GM12878 (cell line): Measurements from ENCODE around the gene OXA1L. TPM values are rescaled to one million over a fixed set of nuclear protein-coding genes. Genes with fewer than 3 reads are reported as not detected.

ENCODE experiments used
- BCLAF1 ChIP-seq: fragments of 450-650 bp; IDR thresholded peaks from 2 replicates; pipeline ENCODE4 v1.6.1; 2017; ENCODE audit warnings: antibody characterized with exemption, mild to moderate bottlenecking, moderate library complexity
- CHD2 ChIP-seq: IDR thresholded peaks from 2 replicates; pipeline ENCODE4 v1.6.1; 2011; ENCODE audit warnings: low read depth, low read length, improper control_type of control experiment, borderline replicate concordance
- CREB1 ChIP-seq: IDR thresholded peaks from 2 replicates; pipeline ENCODE4 v1.6.1; 2012; ENCODE audit warnings: low read depth, mild to moderate bottlenecking, inconsistent platforms
- CREM ChIP-seq: IDR thresholded peaks from 2 replicates; pipeline ENCODE4 v1.6.1; 2014; ENCODE audit warnings: antibody characterized with exemption, low read depth
- FOXK2 ChIP-seq: fragments of 450-650 bp; IDR thresholded peaks from 2 replicates; pipeline ENCODE4 v1.6.1; 2017; ENCODE audit warnings: mild to moderate bottlenecking, moderate library complexity
- FOXM1 ChIP-seq: IDR thresholded peaks from 2 replicates; pipeline ENCODE4 v1.6.1; 2012; ENCODE audit warnings: low read depth, mild to moderate bottlenecking, inconsistent platforms, low read length, moderate library complexity
- IRF3 ChIP-seq: fragments of 450-650 bp; IDR thresholded peaks from 2 replicates; pipeline ENCODE4 v1.6.1; 2014; ENCODE audit warnings: mild to moderate bottlenecking
- JUNB ChIP-seq: IDR thresholded peaks from 2 replicates; pipeline ENCODE4 v1.6.1; 2016; ENCODE audit warnings: antibody characterized with exemption, mild to moderate bottlenecking
- KDM1A ChIP-seq: fragments of 200-600 bp; sonication (generic); IDR thresholded peaks from 2 replicates; pipeline ENCODE4 v1.6.1; 2016; ENCODE audit warnings: borderline replicate concordance
- MEF2B ChIP-seq: fragments of 450-650 bp; IDR thresholded peaks from 2 replicates; pipeline ENCODE4 v1.6.1; 2018; ENCODE audit warnings: mild to moderate bottlenecking, moderate library complexity; ENCODE audit not compliant: partially characterized antibody, poor library complexity, severe bottlenecking
- NFXL1 ChIP-seq: fragments of 450-650 bp; IDR thresholded peaks from 2 replicates; pipeline ENCODE4 v1.6.1; 2017; ENCODE audit warnings: antibody characterized with exemption, mild to moderate bottlenecking, borderline replicate concordance
- NFYB ChIP-seq: IDR thresholded peaks from 2 replicates; pipeline ENCODE4 v1.6.1; 2011; ENCODE audit warnings: low read depth, mild to moderate bottlenecking, low read length, improper control_type of control experiment, moderate library complexity; ENCODE audit not compliant: insufficient read depth
- NR2C2 ChIP-seq: IDR thresholded peaks from 2 replicates; pipeline ENCODE4 v1.6.1; 2011; ENCODE audit warnings: borderline replicate concordance, low read depth; ENCODE audit not compliant: control insufficient read depth, insufficient read length
- PAX5 ChIP-seq: IDR thresholded peaks from 2 replicates; pipeline ENCODE4 v1.6.1; 2011; ENCODE audit warnings: low read depth, low read length, borderline replicate concordance
- RELB ChIP-seq: fragments of 450-650 bp; IDR thresholded peaks from 2 replicates; pipeline ENCODE4 v1.6.1; 2017; ENCODE audit warnings: low read depth, mild to moderate bottlenecking, moderate library complexity
- RFX5 ChIP-seq: IDR thresholded peaks from 2 replicates; pipeline ENCODE4 v1.6.1; 2011; ENCODE audit warnings: low read depth, low read length, improper control_type of control experiment
- SMC3 ChIP-seq: IDR thresholded peaks from 2 replicates; pipeline ENCODE4 v1.6.1; 2011; ENCODE audit warnings: low read length, improper control_type of control experiment, borderline replicate concordance
- SREBF2 ChIP-seq: IDR thresholded peaks from 2 replicates; pipeline ENCODE4 v1.6.1; 2012; ENCODE audit warnings: mild to moderate bottlenecking, low read length
- TCF7 ChIP-seq: IDR thresholded peaks from 2 replicates; pipeline ENCODE4 v1.6.1; 2014; ENCODE audit warnings: antibody characterized with exemption, borderline replicate concordance
- YY1 ChIP-seq: IDR thresholded peaks from 2 replicates; pipeline ENCODE4 v1.6.1; 2011; ENCODE audit warnings: low read depth, mild to moderate bottlenecking, low read length
- polyA plus RNA-seq, 11 experiments: library from polyadenylated mRNA; depleted of rRNA in 4 of 11; unstranded in 6 of 11; stranded (reverse) in 5 of 11; fragments of >200 nt; fragmentation: Nextera tagmentation in 4 of 11; fragmentation: Illumina TruSeq in 1 of 11; extraction: Ambion mirVana in 4 of 11; extraction: Trizol in 1 of 11; gene quantifications; 1 replicate in 1 of 11; 2 replicates in 10 of 11; pipeline versions ENCODE4 v1.2.1 to v1.2.3, GENCODE V29; 2011 to 2016; ENCODE audit warnings: inconsistent platforms in 2 of 11, missing spikeins in 2 of 11, low read depth in 1 of 11
- total RNA-seq, 4 experiments: library from RNA; depleted of rRNA in 3 of 4; stranded (reverse); fragments of >200 nt in 3 of 4; fragmentation: Illumina TruSeq in 1 of 4; extraction: Trizol in 1 of 4; gene quantifications; 2 replicates each; pipeline versions ENCODE4 v1.2.1 to v1.2.3, GENCODE V29; 2013 to 2021
- TF ChIP-seq, protein P1 (sequence below): IDR thresholded peaks from 2 replicates; pipeline ENCODE4 v1.6.1; 2011; ENCODE audit warnings: borderline replicate concordance, low read depth, mild to moderate bottlenecking, moderate library complexity, mixed read lengths, low read length; ENCODE audit not compliant: insufficient read depth; ENCODE audit errors: extremely low read length
- TF ChIP-seq, protein P2 (sequence below): fragments of 150-350 bp; IDR thresholded peaks from 2 replicates; pipeline ENCODE4 v1.6.1; 2016; ENCODE audit warnings: low read depth, low read length

OXA1L gene
- total and polyA plus RNA-seq, 10 of the 15 experiments (the other 5 are each of a cell fraction or from before 2014, with no cell fraction given) = 105 to 289 (median 146) TPM

GRCh38 chr14:22737052-22737451, 29.4 kb upstream of the OXA1L start (continued):
- TF ChIP-seq BCLAF1 = no peak
- TF ChIP-seq, protein P1, sequence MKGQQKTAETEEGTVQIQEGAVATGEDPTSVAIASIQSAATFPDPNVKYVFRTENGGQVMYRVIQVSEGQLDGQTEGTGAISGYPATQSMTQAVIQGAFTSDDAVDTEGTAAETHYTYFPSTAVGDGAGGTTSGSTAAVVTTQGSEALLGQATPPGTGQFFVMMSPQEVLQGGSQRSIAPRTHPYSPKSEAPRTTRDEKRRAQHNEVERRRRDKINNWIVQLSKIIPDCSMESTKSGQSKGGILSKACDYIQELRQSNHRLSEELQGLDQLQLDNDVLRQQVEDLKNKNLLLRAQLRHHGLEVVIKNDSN = no peak
- no peak for TF ChIP-seq TCF7
- no peak for TF ChIP-seq FOXM1
- TF ChIP-seq NR2C2 = no peak
- TF ChIP-seq MEF2B = no peak
- TF ChIP-seq RFX5 = no peak
- TF ChIP-seq YY1 = peak; percentile 98
- TF ChIP-seq, protein P2, sequence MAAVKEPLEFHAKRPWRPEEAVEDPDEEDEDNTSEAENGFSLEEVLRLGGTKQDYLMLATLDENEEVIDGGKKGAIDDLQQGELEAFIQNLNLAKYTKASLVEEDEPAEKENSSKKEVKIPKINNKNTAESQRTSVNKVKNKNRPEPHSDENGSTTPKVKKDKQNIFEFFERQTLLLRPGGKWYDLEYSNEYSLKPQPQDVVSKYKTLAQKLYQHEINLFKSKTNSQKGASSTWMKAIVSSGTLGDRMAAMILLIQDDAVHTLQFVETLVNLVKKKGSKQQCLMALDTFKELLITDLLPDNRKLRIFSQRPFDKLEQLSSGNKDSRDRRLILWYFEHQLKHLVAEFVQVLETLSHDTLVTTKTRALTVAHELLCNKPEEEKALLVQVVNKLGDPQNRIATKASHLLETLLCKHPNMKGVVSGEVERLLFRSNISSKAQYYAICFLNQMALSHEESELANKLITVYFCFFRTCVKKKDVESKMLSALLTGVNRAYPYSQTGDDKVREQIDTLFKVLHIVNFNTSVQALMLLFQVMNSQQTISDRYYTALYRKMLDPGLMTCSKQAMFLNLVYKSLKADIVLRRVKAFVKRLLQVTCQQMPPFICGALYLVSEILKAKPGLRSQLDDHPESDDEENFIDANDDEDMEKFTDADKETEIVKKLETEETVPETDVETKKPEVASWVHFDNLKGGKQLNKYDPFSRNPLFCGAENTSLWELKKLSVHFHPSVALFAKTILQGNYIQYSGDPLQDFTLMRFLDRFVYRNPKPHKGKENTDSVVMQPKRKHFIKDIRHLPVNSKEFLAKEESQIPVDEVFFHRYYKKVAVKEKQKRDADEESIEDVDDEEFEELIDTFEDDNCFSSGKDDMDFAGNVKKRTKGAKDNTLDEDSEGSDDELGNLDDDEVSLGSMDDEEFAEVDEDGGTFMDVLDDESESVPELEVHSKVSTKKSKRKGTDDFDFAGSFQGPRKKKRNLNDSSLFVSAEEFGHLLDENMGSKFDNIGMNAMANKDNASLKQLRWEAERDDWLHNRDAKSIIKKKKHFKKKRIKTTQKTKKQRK = no peak
- no peak for TF ChIP-seq CHD2
- no peak for TF ChIP-seq FOXK2
- TF ChIP-seq NFXL1 = no peak
- no peak for TF ChIP-seq SMC3
- TF ChIP-seq PAX5 = no peak
- no peak for TF ChIP-seq NFYB
- no peak for TF ChIP-seq SREBF2
- no peak for TF ChIP-seq CREM
- peak; percentile 82 for TF ChIP-seq JUNB
- no peak for TF ChIP-seq KDM1A
- TF ChIP-seq CREB1 = peak; percentile 17; the same call in 1 of the 2 replicates
- TF ChIP-seq IRF3 = no peak
- no peak for TF ChIP-seq RELB
